Measurements from ENCODE around the gene RBFOX2. TPM values are rescaled to one million over a fixed set of nuclear protein-coding genes. Genes with fewer than 3 reads are reported as not detected.

RBFOX2 gene
- total and polyA plus RNA-seq, 12 donors: 15.7 to 86.6 (median 69.8) TPM

GRCh38 chr22:35988030-35988429 is 40.6 kb downstream of the RBFOX2 start:
- Histone ChIP-seq H3K36me3 (replicated peaks in 1 of 2) (no peaks in the 10 kb centered on the region), H3K9me3 (replicated peaks in 1 of 3) (no peaks in the 10 kb centered on the region), H3K4me3 (no peak overlapping the region), H3K27me3 (no peaks in the 10 kb centered on the region), H3K27ac (no peak overlapping the region), H3K4me1 (replicated peaks in 1 of 2) (peaks cover 8 to 25% of the 10 kb centered on the region in 2 donors)
- intact Hi-C loops (cut with DNase I): no loop called here
- no peak for TF ChIP-seq POLR2A (IDR thresholded peaks at IDR 0.05)
- TF ChIP-seq, protein P1, sequence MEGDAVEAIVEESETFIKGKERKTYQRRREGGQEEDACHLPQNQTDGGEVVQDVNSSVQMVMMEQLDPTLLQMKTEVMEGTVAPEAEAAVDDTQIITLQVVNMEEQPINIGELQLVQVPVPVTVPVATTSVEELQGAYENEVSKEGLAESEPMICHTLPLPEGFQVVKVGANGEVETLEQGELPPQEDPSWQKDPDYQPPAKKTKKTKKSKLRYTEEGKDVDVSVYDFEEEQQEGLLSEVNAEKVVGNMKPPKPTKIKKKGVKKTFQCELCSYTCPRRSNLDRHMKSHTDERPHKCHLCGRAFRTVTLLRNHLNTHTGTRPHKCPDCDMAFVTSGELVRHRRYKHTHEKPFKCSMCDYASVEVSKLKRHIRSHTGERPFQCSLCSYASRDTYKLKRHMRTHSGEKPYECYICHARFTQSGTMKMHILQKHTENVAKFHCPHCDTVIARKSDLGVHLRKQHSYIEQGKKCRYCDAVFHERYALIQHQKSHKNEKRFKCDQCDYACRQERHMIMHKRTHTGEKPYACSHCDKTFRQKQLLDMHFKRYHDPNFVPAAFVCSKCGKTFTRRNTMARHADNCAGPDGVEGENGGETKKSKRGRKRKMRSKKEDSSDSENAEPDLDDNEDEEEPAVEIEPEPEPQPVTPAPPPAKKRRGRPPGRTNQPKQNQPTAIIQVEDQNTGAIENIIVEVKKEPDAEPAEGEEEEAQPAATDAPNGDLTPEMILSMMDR (IDR thresholded peaks at IDR 0.05): no peak
- 82 to 88% (median 85%) methylated on average over 4 of the region's 4 CpGs for WGBS, 4 donors
- no peak for DNase-seq

GRCh38 chr22:35987487-35987886 is 41.1 kb downstream of the RBFOX2 start:
- WGBS, 4 donors: 42 to 48% (median 46%) methylated on average over 1 of the region's 1 CpG
- H3K9me3 ChIP-seq (replicated peaks in 1 of 3): no peaks in the 10 kb centered on the region
- intact Hi-C loops (cut with DNase I): no loop called here
- no peak overlapping the region for H3K27ac ChIP-seq
- H3K4me3 ChIP-seq: no peak overlapping the region
- peak in 1 of 7 donors; percentile 25 for DNase-seq
- TF ChIP-seq POLR2A (IDR thresholded peaks at IDR 0.05): no peak
- TF ChIP-seq, protein P1 (IDR thresholded peaks at IDR 0.05): no peak
- no peaks in the 10 kb centered on the region for H3K36me3 ChIP-seq (replicated peaks in 1 of 2)
- H3K27me3 ChIP-seq: no peaks in the 10 kb centered on the region
- H3K4me1 ChIP-seq (replicated peaks in 1 of 2): peaks cover 8 to 25% of the 10 kb centered on the region in 2 donors

DNA sequence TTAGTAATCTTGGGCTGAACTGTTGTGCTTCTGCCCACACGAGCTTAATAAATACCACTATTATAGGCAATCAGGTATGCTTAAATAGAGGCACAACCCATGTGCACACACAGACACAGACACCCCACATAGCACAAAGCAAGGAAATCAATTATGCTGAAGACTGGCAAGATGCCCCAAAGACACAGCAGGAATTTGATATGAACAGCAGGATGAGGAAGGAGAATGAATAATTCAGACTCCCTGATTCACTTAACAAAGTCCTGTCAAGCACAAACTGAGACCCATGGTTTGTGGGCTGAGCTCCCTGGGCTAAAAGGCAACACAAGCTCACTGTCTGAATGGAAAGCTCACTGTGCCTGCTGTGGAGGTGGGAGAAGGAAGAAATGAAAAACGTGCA is 42.5 kb downstream of the RBFOX2 start:
- intact Hi-C loops (cut with DNase I): no loop called here
- WGBS, 4 donors: 19 to 33% (median 24%) methylated on average over 2 of the region's 2 CpGs
- Histone ChIP-seq H3K27me3 (no peaks in the 10 kb centered on the region), H3K36me3 (replicated peaks in 1 of 2) (no peaks in the 10 kb centered on the region), H3K9me3 (replicated peaks in 1 of 3) (no peaks in the 10 kb centered on the region), H3K4me1 (replicated peaks in 1 of 2) (peaks cover 8 to 25% of the 10 kb centered on the region in 2 donors), H3K27ac (peak overlapping the region in 3 of 5 donors; percentile 1 to 40 (median 23)), H3K4me3 (no peak overlapping the region)
- peak in 4 of 7 donors; percentile 18 to 28 (median 24) for DNase-seq
- no peak for TF ChIP-seq POLR2A (IDR thresholded peaks at IDR 0.05)
- TF ChIP-seq, protein P1 (IDR thresholded peaks at IDR 0.05): no peak

- Histone ChIP-seq H3K4me3 (no peak overlapping the region), H3K4me1 (replicated peaks in 1 of 2) (peaks cover 8 to 25% of the 10 kb centered on the region in 2 donors), H3K27ac (peak overlapping the region in 2 of 5 donors; percentile 1 to 40), H3K9me3 (replicated peaks in 1 of 3) (no peaks in the 10 kb centered on the region), H3K27me3 (no peaks in the 10 kb centered on the region), H3K36me3 (replicated peaks in 1 of 2) (no peaks in the 10 kb centered on the region)
- no peak for TF ChIP-seq POLR2A (IDR thresholded peaks at IDR 0.05)
- TF ChIP-seq, protein P1 (IDR thresholded peaks at IDR 0.05): no peak
- WGBS, 4 donors: 69 to 73% (median 70%) methylated on average over 3 of the region's 3 CpGs
- DNase-seq: no peak
- intact Hi-C loops (cut with DNase I): no loop called here
Measured at GRCh38 chr22:35985371-35985770, 43.3 kb downstream of the RBFOX2 start.

Measured in adrenal gland (tissue), 12 donors.